Keratinocyte (primary cell): ENCODE measurements around the gene ARL4D. TPM values are rescaled to one million over a fixed set of nuclear protein-coding genes. Genes with fewer than 3 reads are reported as not detected.

Experiments
- DNase-seq: peaks from one replicate; pipeline ENCODE4 v3.0.0-alpha.2; 2011; ENCODE audit warnings: low read depth, missing footprints, low spot score
- FAIRE-seq: peaks from 2 replicates; lab custom pipeline; 2011; peaks lifted over from hg19 to GRCh38; lab: Jason Lieb, UNC
- H2AFZ ChIP-seq: 2 replicates; pipeline ENCODE4 v1.6.0; 2012; ENCODE audit warnings: low read length, control low read depth, inconsistent platforms; ENCODE audit not compliant: control insufficient read depth
- H3K27ac ChIP-seq: 2 replicates; pipeline ENCODE4 v1.5.1; 2011; ENCODE audit warnings: low read length; ENCODE audit not compliant: control insufficient read depth, insufficient read depth
- H3K27me3 ChIP-seq: 3 replicates; pipeline ENCODE4 v1.6.0; 2011; ENCODE audit warnings: low read length; ENCODE audit not compliant: control insufficient read depth, insufficient read depth; ENCODE audit errors: extremely low read depth
- H3K36me3 ChIP-seq, 2 experiments: 2 replicates in 1 of 2; 3 replicates in 1 of 2; pipeline ENCODE4 v1.5.1; 2011; ENCODE audit warnings: low read length in 2 of 2, mild to moderate bottlenecking in 1 of 2; ENCODE audit not compliant: control insufficient read depth in 2 of 2, insufficient read depth in 2 of 2; ENCODE audit errors: extremely low read depth in 1 of 2
- H3K4me1 ChIP-seq: 3 replicates; pipeline ENCODE4 v1.5.1; 2011; ENCODE audit warnings: low read length; ENCODE audit not compliant: control insufficient read depth, insufficient read depth; ENCODE audit errors: extremely low read depth
- H3K4me2 ChIP-seq: 3 replicates; pipeline ENCODE4 v1.6.0; 2011; ENCODE audit warnings: low read depth, low read length; ENCODE audit not compliant: control insufficient read depth, insufficient read depth; ENCODE audit errors: extremely low read depth
- H3K4me3 ChIP-seq, 3 experiments: fragments of 200-600 bp in 1 of 3; sonication (generic) in 1 of 3; 2 replicates in 2 of 3; 3 replicates in 1 of 3; pipeline ENCODE4 v1.5.1; 2011 to 2016; ENCODE audit warnings: low read length in 3 of 3, mild to moderate bottlenecking in 3 of 3, control low read depth in 2 of 3, inconsistent platforms in 1 of 3, low read depth in 1 of 3, mixed read lengths in 1 of 3, mixed run types in 1 of 3, moderate library complexity in 1 of 3; ENCODE audit not compliant: control insufficient read depth in 2 of 3, insufficient read depth in 2 of 3; ENCODE audit errors: extremely low read depth in 1 of 3
- H3K79me2 ChIP-seq: 2 replicates; pipeline ENCODE4 v1.6.0; 2012; ENCODE audit warnings: low read length; ENCODE audit not compliant: control insufficient read depth, insufficient read depth
- H3K9ac ChIP-seq: 3 replicates; pipeline ENCODE4 v1.6.0; 2011; ENCODE audit warnings: low read length; ENCODE audit not compliant: control insufficient read depth, insufficient read depth; ENCODE audit errors: extremely low read depth
- H3K9me1 ChIP-seq: 3 replicates; pipeline ENCODE4 v1.6.0; 2011; ENCODE audit warnings: low read length; ENCODE audit not compliant: control insufficient read depth, insufficient read depth; ENCODE audit errors: extremely low read depth
- H3K9me3 ChIP-seq: 2 replicates; pipeline ENCODE4 v1.5.1; 2012; ENCODE audit warnings: low read depth, low read length; ENCODE audit not compliant: control insufficient read depth
- H4K20me1 ChIP-seq: 3 replicates; pipeline ENCODE4 v1.6.0; 2011; ENCODE audit warnings: low read length; ENCODE audit not compliant: control insufficient read depth, insufficient read depth; ENCODE audit errors: extremely low read depth
- CTCF ChIP-seq, 3 experiments: IDR thresholded peaks in 1 of 3; conservative IDR thresholded peaks in 1 of 3; optimal IDR thresholded peaks in 1 of 3; 2 replicates in 2 of 3; 3 replicates in 1 of 3; pipeline versions ENCODE3 to v1.5.1; 2011; ENCODE audit warnings: low read length in 3 of 3, mild to moderate bottlenecking in 3 of 3, moderate library complexity in 2 of 3, control low read depth in 1 of 3, inconsistent platforms in 1 of 3; ENCODE audit not compliant: insufficient read depth in 2 of 3; ENCODE audit errors: extremely low read depth in 1 of 3
- EZH2 ChIP-seq: IDR thresholded peaks from one replicate; pipeline ENCODE4 v1.6.1; 2012; ENCODE audit warnings: inconsistent platforms, mild to moderate bottlenecking, low read length, moderate library complexity
- dilution Hi-C: fragments of 300-500 bp; cut with MboI; formaldehyde crosslinking; loops from one replicate; pipeline ENCODE4 v1.7.0; 2020; ENCODE audit warnings: low sequenced_read_pairs; ENCODE audit not compliant: extremely low pct_ligation_motif_present
- polyA plus RNA-seq, 5 experiments: library from polyadenylated mRNA; depleted of rRNA in 3 of 5; stranded (reverse) in 3 of 5; stranded (forward) in 1 of 5; unstranded in 1 of 5; fragments of >200 nt; gene quantifications; 1 replicate in 1 of 5; 2 replicates in 3 of 5; 3 replicates in 1 of 5; pipeline versions ENCODE4 v1.2.1 to v1.2.3, GENCODE V29; 2011 to 2012; ENCODE audit warnings: missing spikeins in 2 of 5, low read depth in 1 of 5, low replicate concordance in 1 of 5

Gene ARL4D
- polyA plus RNA-seq, 1 donor (not counting 4 experiments of a cell fraction or from before 2014, with no cell fraction given): 36.5 TPM

GRCh38 chr17:43443381-43443780 lies 44.6 kb downstream of the ARL4D start:
- dilution Hi-C loops: no loop called here
- Histone ChIP-seq H3K9ac (no peak overlapping the region), H3K27me3 (no peaks in the 10 kb centered on the region), H3K79me2 (no peaks in the 10 kb centered on the region), H4K20me1 (no peaks in the 10 kb centered on the region), H3K9me3 (no peaks in the 10 kb centered on the region), H3K36me3 (no peaks in the 10 kb centered on the region), H3K27ac (peak overlapping the region; percentile 83), H2AFZ (no peak overlapping the region), H3K9me1 (no peaks in the 10 kb centered on the region), H3K4me1 (peaks cover 30% of the 10 kb centered on the region), H3K4me3 (peak overlapping the region in 1 of 3 experiments; percentile 56), H3K4me2 (peak overlapping the region; percentile 88)
- no peak for FAIRE-seq
- no peak for TF ChIP-seq CTCF (optimal IDR thresholded peaks at IDR 0.05 in 1 of 3, IDR thresholded peaks at IDR 0.05 in 1 of 3, conservative IDR thresholded peaks at IDR 0.05 in 1 of 3; ENCODE audit: extremely low read depth in 1 of 3, insufficient read depth in 2 of 3, low read length in 3 of 3)
- no peak for TF ChIP-seq EZH2
- DNase-seq: no peak

- H3K36me3 ChIP-seq: no peaks in the 10 kb centered on the region
- peak overlapping the region; percentile 55 for H3K9ac ChIP-seq
- H3K4me1 ChIP-seq: peaks cover 32% of the 10 kb centered on the region
- H4K20me1 ChIP-seq: no peaks in the 10 kb centered on the region
- H3K4me2 ChIP-seq: peak overlapping the region; percentile 88
- H3K27me3 ChIP-seq: no peaks in the 10 kb centered on the region
- H3K79me2 ChIP-seq: no peaks in the 10 kb centered on the region
- peak overlapping the region; percentile 83 for H3K27ac ChIP-seq
- H3K9me1 ChIP-seq: no peaks in the 10 kb centered on the region
- FAIRE-seq (peak; percentile 98), DNase-seq (no peak)
- peak overlapping the region; percentile 49 for H2AFZ ChIP-seq
- no peaks in the 10 kb centered on the region for H3K9me3 ChIP-seq
- no peak for TF ChIP-seq CTCF (optimal IDR thresholded peaks at IDR 0.05 in 1 of 3, IDR thresholded peaks at IDR 0.05 in 1 of 3, conservative IDR thresholded peaks at IDR 0.05 in 1 of 3; ENCODE audit: extremely low read depth in 1 of 3, insufficient read depth in 2 of 3, low read length in 3 of 3)
- no peak for TF ChIP-seq EZH2
- dilution Hi-C loops: no loop called here
- peak overlapping the region; percentile 4 to 56 (median 50) for H3K4me3 ChIP-seq
These were observed 45.6 kb downstream of the ARL4D start for GRCh38 chr17:43444223-43445008.
